Astrocyte of the hippocampus (primary cell): ENCODE measurements around the gene CERS2.

Source experiments
- DNase-seq: peaks from one replicate; pipeline ENCODE4 v3.0.0; 2011; ENCODE audit warnings: low read depth, low spot score

CERS2 gene, protein sequence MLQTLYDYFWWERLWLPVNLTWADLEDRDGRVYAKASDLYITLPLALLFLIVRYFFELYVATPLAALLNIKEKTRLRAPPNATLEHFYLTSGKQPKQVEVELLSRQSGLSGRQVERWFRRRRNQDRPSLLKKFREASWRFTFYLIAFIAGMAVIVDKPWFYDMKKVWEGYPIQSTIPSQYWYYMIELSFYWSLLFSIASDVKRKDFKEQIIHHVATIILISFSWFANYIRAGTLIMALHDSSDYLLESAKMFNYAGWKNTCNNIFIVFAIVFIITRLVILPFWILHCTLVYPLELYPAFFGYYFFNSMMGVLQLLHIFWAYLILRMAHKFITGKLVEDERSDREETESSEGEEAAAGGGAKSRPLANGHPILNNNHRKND

GRCh38 chr1:150974580-150975478 is at the start of gene CERS2:
TSS of gene CERS2 (minus strand) at chr1:150974835. CDS start at chr1:150969090, 5,745 bp downstream.
- peak; percentile 97 for DNase-seq

GRCh38 chr1:151013518-151013917 is 38.9 kb upstream of the CERS2 start:
- peak; percentile 70 for DNase-seq

DNA sequence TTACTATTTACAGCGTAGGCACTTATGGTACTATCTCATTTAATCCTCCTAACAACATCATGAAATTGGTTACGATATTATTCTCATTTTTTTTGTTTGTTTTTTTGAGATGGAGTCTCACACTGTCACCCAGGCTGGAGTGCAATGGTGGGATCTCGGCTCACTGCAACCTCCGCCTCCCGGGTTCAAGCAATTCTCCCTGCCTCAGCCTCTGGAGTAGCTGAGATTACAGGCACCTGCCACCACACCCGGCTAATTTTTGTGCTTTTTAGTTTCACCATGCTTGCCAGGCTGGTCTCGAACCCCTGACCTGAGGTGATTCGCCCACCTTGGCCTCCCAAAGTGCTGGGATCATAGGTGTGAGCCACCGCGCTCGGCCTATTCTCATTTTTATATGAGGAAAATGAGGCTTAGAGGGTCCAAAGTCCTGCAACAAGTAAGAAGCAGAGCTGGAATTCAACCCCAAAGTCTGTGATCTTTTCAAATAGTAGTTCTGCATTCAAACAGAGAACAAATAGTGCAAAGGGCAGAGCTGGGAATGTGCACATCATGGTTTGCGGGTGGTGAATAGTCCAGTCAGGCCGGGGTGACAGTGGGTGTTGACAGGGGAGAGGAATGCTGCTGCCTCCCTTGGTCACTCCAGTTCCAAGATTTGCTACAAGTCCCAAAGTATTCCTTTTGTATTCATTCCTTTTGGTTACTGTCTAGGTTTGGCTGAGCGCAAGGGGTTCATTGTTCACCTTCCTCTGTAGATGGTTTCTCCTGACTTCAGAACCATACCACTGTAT is 38.2 kb upstream of the CERS2 start:
- peak; percentile 36 for DNase-seq

- DNase-seq, result no peak
These were observed 36.7 kb upstream of the CERS2 start for GRCh38 chr1:151011154-151011850.

- no peak for DNase-seq
These were observed 35.7 kb upstream of the CERS2 start for GRCh38 chr1:151010346-151010726.

- no peak for DNase-seq
These were observed 35.2 kb upstream of the CERS2 start for GRCh38 chr1:151009674-151010345.

DNA sequence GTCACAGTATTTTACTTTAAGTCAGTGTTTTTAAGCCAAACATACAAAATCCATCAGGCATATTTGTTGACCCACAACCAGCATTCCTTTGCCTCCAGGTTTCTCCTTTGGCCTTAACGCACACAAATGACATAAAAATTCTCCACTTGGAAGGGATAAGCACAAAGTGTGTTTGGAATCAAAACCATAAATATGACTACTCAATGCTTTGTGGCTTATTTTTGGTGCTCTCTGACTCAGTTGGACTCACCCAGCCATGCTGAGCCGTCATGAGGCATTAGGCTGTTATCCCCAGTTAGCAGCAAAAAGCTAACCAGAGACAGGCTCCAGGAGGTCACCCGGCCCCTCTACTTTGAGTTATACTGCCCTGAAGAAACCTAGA is 34.6 kb upstream of the CERS2 start:
- DNase-seq, result peak; percentile 60

- DNase-seq, result peak; percentile 99
These were observed 33.9 kb upstream of the CERS2 start, which contains the start of gene PRUNE1 for GRCh38 chr1:151008244-151009205. TSS of gene PRUNE1 (plus strand) at chr1:151008449. CDS start at chr1:151008633, 184 bp downstream.

GRCh38 chr1:151007853-151008243 is 33.2 kb upstream of the CERS2 start:
- no peak for DNase-seq

DNA sequence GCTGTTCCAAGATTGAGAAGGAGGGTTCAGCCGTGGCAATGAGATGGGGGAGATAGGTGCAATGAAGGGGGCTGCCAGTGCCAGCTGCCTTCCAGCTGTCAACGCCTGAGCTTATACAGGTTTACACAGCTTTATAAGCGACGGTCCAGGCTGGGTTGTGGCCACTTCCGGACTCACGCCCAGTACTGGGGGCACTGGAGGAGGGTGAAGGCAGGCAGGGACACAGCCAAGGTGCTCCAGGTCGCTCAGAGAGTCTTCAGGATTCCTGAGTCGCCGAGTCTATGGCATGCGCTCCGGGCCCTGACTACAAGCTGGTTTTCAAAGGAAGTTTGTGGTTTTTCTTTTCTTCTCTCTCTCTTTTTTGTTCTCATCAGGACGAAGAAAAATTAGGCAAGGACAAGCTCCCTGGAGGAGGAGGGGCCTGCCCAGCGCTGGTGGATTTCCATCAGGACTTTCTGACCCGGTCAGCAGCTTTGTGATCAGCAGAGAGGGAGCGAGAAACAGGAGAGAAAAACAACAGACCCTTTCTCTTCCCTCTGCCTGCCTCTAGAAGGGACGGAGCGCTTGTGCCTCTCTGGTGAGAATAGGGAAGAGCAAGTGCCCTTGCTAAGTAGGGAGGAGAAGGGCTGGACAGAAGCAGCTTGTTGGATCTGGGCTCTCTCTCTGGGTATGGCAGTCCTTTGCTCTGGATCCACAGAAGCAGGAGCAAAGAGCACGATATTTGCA is 31.9 kb upstream of the CERS2 start, which contains the start of gene MINDY1:
TSS of gene MINDY1 (minus strand) at position 576 of the 726 bp plus-strand sequence. CDS start 4,285 bp downstream, outside the sequence.
- peak; percentile 90 for DNase-seq

- DNase-seq, result peak; percentile 18
These were observed 31.2 kb upstream of the CERS2 start for GRCh38 chr1:151005729-151006319.

DNA sequence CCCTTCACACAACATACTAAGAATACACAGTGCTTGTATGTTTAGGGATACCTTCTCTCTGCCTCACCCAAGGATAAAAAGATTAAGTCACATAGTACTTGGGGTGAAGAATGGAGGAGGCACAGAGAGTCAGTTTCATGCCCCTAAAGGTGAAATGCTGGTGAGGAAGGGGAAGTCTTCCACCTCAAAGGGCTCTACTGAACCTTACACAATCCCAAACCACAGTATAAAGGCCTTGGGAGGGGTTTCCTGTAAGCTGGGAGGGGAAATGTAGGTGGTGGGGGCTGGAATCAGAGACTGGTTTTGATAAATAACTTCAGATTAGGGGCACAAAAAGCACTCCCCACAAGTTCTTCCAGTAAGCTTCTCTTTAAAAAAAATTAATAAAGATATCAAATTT is 28.5 kb upstream of the CERS2 start:
- no peak for DNase-seq

DNA sequence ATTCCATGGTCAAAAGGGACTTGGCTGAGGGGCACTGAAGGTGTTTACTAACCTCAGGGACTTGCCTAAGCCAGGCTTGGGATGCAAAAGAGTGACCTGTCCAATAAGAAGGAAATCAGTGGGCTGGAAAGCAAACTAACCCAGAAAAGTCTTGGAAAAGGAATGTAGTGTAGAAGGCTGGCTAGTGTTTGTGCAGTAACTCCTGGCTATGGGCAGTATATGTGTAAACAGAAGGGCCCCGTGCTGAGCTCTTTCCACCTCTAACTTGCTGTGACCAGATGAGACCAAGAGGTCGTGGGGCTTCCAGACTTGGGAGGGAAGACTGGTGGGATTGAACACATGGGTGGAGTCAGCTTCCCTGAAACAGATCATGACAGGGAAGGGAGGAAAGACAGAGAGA is 28.0 kb upstream of the CERS2 start:
- no peak for DNase-seq

GRCh38 chr1:151002051-151002450 is 27.4 kb upstream of the CERS2 start:
- DNase-seq, result no peak

- no peak for DNase-seq
These were observed 27.0 kb upstream of the CERS2 start for GRCh38 chr1:151001602-151002001.

GRCh38 chr1:151000408-151000807 is 25.8 kb upstream of the CERS2 start:
- no peak for DNase-seq

- no peak for DNase-seq
These were observed 25.3 kb upstream of the CERS2 start for GRCh38 chr1:150999926-151000325.

GRCh38 chr1:150999051-150999674 is 24.5 kb upstream of the CERS2 start:
- peak; percentile 84 for DNase-seq
